ENCODE measurements around the gene RNF14. TPM values are rescaled to one million over a fixed set of nuclear protein-coding genes. Genes with fewer than 3 reads are reported as not detected.

Gene RNF14
- total and polyA plus RNA-seq, 10 of the 15 experiments (the other 5 are each of a cell fraction or from before 2014, with no cell fraction given) = 13.2 to 41.8 (median 28.3) TPM

DNA sequence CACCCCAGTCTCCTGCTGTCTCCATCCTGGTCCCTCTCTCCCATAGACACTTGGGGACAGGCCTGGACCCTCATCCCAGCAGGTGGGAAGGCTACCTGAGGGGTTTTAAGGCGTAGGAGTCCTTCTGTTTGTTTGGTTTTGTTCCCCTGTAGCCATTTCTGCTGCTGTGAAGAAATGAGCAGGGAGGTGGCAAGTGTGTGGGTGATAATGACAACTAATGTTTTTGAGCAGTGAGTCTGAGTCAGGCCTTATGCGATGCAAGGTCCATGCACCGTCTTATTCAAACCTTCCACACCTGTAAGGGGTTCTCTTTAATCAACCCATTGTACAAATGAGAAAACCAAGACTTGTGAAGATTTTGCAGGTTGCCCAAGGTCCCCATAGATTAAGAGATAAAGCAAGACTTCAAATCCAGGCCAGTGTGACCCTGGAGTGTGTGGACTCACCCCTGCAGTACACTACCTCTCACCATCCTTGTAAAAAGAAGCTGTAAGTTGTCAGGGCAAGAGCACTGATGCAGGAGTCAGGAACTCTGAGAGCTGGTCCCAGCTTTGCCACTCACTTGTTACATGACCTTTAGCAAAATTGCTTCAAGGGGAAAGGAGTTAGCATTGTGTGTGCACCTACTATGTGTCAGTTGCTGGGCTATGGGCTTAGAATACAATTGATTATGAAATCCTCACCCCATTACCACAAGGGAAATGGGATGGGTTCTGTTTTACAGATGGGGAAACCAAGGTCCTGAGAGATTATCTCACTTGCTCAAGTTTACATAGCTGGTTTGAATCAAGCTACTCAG, 18.5 kb upstream of the RNF14 start:
- no TSS peak for BruUV-seq (replicated peaks)
- in situ Hi-C loops (cut with MboI) (no loop called here), intact Hi-C loops (cut with micrococcal nuclease; ENCODE audit: unreplicated experiment) (no loop called here)
- Histone ChIP-seq H3K79me2 (ENCODE audit: control insufficient read depth, insufficient read depth, low read length) (no peaks in the 10 kb centered on the region), H3K27ac (ENCODE audit: control insufficient read depth, insufficient read depth) (no peak overlapping the region), H3K4me2 (ENCODE audit: control insufficient read depth, insufficient read depth) (no peak overlapping the region), H3K4me3 (no peak overlapping the region), H3K9me3 (replicated peaks; ENCODE audit: control insufficient read depth, insufficient read depth, low read length) (no peaks in the 10 kb centered on the region), H2AFZ (ENCODE audit: control insufficient read depth, low read depth, low read length) (no peak overlapping the region), H3K27me3 (replicated peaks in 1 of 2; ENCODE audit: control insufficient read depth in 2 of 2, insufficient read depth in 2 of 2, low read length in 1 of 2) (no peaks in the 10 kb centered on the region), H3K36me3 (ENCODE audit: control insufficient read depth in 2 of 2, insufficient read depth in 2 of 2, low read length in 1 of 2) (no peaks in the 10 kb centered on the region), H4K20me1 (ENCODE audit: control insufficient read depth, insufficient read depth) (no peaks in the 10 kb centered on the region), H3K4me1 (ENCODE audit: control insufficient read depth, insufficient read depth, low read length) (no peaks in the 10 kb centered on the region), H3K9ac (ENCODE audit: control insufficient read depth, insufficient read depth, low read length) (no peak overlapping the region)
- DNase-seq (ENCODE audit: low read depth, low spot score) (no peak), FAIRE-seq (no peak), ATAC-seq (no peak)
- POLR2A ChIA-PET = no interaction called here
- WGBS (ENCODE audit: insufficient coverage, insufficient replicate concordance, low lambda C conversion rate, missing lambda C conversion rate) = 75% methylated on average over 3 of the region's 3 CpGs
- CTCF ChIA-PET = interaction anchor here (1.1 to 1.5 kb wide), 2 partner anchors 10 to 259 kb away, joined by 5 to 10 read pairs; no protein-coding TSS in a partner anchor
- TF ChIP-seq ZNF217 (IDR thresholded peaks at IDR 0.05) (no peak), ATF7 (IDR thresholded peaks at IDR 0.05; ENCODE audit: low read depth) (no peak), WRNIP1 (IDR thresholded peaks at IDR 0.05; ENCODE audit: borderline replicate concordance, low read depth, low read length) (no peak), GATAD2B (conservative IDR thresholded peaks at IDR 0.05; ENCODE audit: low read depth) (no peak), SRF (IDR thresholded peaks at IDR 0.05; ENCODE audit: low read depth in 2 of 2, low read length in 2 of 2) (no peak), TCF7 (IDR thresholded peaks at IDR 0.05; ENCODE audit: borderline replicate concordance) (no peak), HDAC6 (IDR thresholded peaks at IDR 0.05; ENCODE audit: unreplicated experiment) (no peak), MTA2 (IDR thresholded peaks at IDR 0.05; ENCODE audit: low read depth) (no peak)
- TF ChIP-seq, protein P1, sequence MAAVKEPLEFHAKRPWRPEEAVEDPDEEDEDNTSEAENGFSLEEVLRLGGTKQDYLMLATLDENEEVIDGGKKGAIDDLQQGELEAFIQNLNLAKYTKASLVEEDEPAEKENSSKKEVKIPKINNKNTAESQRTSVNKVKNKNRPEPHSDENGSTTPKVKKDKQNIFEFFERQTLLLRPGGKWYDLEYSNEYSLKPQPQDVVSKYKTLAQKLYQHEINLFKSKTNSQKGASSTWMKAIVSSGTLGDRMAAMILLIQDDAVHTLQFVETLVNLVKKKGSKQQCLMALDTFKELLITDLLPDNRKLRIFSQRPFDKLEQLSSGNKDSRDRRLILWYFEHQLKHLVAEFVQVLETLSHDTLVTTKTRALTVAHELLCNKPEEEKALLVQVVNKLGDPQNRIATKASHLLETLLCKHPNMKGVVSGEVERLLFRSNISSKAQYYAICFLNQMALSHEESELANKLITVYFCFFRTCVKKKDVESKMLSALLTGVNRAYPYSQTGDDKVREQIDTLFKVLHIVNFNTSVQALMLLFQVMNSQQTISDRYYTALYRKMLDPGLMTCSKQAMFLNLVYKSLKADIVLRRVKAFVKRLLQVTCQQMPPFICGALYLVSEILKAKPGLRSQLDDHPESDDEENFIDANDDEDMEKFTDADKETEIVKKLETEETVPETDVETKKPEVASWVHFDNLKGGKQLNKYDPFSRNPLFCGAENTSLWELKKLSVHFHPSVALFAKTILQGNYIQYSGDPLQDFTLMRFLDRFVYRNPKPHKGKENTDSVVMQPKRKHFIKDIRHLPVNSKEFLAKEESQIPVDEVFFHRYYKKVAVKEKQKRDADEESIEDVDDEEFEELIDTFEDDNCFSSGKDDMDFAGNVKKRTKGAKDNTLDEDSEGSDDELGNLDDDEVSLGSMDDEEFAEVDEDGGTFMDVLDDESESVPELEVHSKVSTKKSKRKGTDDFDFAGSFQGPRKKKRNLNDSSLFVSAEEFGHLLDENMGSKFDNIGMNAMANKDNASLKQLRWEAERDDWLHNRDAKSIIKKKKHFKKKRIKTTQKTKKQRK (IDR thresholded peaks at IDR 0.05; ENCODE audit: low read depth, low read length) = no peak
- RAD21 ChIA-PET (ENCODE audit: unreplicated experiment) = no interaction called here
- SMC1A ChIA-PET (ENCODE audit: uncharacterized antibody, unreplicated experiment) = interaction anchor here (1.2 kb wide), 1 partner anchor 11 kb away, joined by 3 read pairs; no protein-coding TSS in a partner anchor
